ENCODE measurements around the gene NUDC. TPM values are rescaled to one million over a fixed set of nuclear protein-coding genes. Genes with fewer than 3 reads are reported as not detected.

The NUDC gene
- total and polyA plus RNA-seq, 10 of the 15 experiments (the other 5 are each of a cell fraction or from before 2014, with no cell fraction given), result 5.5 to 227 (median 67.4) TPM

- Histone ChIP-seq H4K20me1 (ENCODE audit: control insufficient read depth, insufficient read depth) (no peaks in the 10 kb centered on the region), H3K36me3 (ENCODE audit: control insufficient read depth in 2 of 2, insufficient read depth in 2 of 2, low read length in 1 of 2) (no peaks in the 10 kb centered on the region), H3K4me1 (ENCODE audit: control insufficient read depth, insufficient read depth, low read length) (no peaks in the 10 kb centered on the region), H3K4me3 (no peak overlapping the region), H3K27me3 (replicated peaks in 1 of 2; ENCODE audit: control insufficient read depth in 2 of 2, insufficient read depth in 2 of 2, low read length in 1 of 2) (peaks cover 6 to 7% of the 10 kb centered on the region in 2 experiments), H2AFZ (ENCODE audit: control insufficient read depth, low read depth, low read length) (no peak overlapping the region), H3K9me3 (replicated peaks; ENCODE audit: control insufficient read depth, insufficient read depth, low read length) (no peaks in the 10 kb centered on the region), H3K9ac (ENCODE audit: control insufficient read depth, insufficient read depth, low read length) (no peak overlapping the region), H3K79me2 (ENCODE audit: control insufficient read depth, insufficient read depth, low read length) (no peaks in the 10 kb centered on the region), H3K27ac (ENCODE audit: control insufficient read depth, insufficient read depth) (no peak overlapping the region), H3K4me2 (ENCODE audit: control insufficient read depth, insufficient read depth) (no peak overlapping the region)
- intact Hi-C loops (cut with micrococcal nuclease; ENCODE audit: unreplicated experiment), result no loop called here
- ATAC-seq (no peak), DNase-seq (ENCODE audit: low read depth, low spot score) (no peak), FAIRE-seq (no peak)
- in situ Hi-C loops (cut with MboI), result no loop called here
- ChIA-PET CTCF (no interaction called here), POLR2A (interaction anchor here (0.5 kb wide), 1 partner anchor 360 kb away, joined by 8 read pairs; no protein-coding TSS in a partner anchor), RAD21 (ENCODE audit: unreplicated experiment) (no interaction called here), SMC1A (ENCODE audit: uncharacterized antibody, unreplicated experiment) (no interaction called here)
- BruUV-seq (replicated peaks), result no TSS peak
- WGBS (ENCODE audit: insufficient coverage, insufficient replicate concordance, low lambda C conversion rate, missing lambda C conversion rate), result 6% methylated on average over 3 of the region's 3 CpGs
- no peak for TF ChIP-seq SIN3A (IDR thresholded peaks at IDR 0.05; ENCODE audit: low read depth, low read length)
- TF ChIP-seq PBX3 (IDR thresholded peaks at IDR 0.05; ENCODE audit: insufficient replicate concordance, low read depth, low read length), result no peak
- no peak for TF ChIP-seq USF2 (IDR thresholded peaks at IDR 0.05; ENCODE audit: borderline replicate concordance, low read depth, low read length)
- TF ChIP-seq BRCA1 (IDR thresholded peaks at IDR 0.05; ENCODE audit: low read depth, low read length), result no peak
These were observed 40.3 kb downstream of the NUDC start for GRCh38 chr1:26961826-26962225.

- RAD21 ChIA-PET (ENCODE audit: unreplicated experiment), result no interaction called here
- H3K9ac ChIP-seq (ENCODE audit: control insufficient read depth, insufficient read depth, low read length), result no peak overlapping the region
- TF ChIP-seq SMARCA5 (IDR thresholded peaks at IDR 0.05) (no peak), ETV6 (conservative IDR thresholded peaks at IDR 0.05 in 1 of 2, IDR thresholded peaks at IDR 0.05 in 1 of 2; ENCODE audit: borderline replicate concordance in 1 of 2, low read depth in 1 of 2) (no peak), FOS (IDR thresholded peaks at IDR 0.05; ENCODE audit: borderline replicate concordance, extremely low read depth, insufficient read length) (no peak), SREBF2 (IDR thresholded peaks at IDR 0.05; ENCODE audit: low read length) (no peak), MAX (IDR thresholded peaks at IDR 0.05; ENCODE audit: low read depth, low read length) (no peak), USF1 (IDR thresholded peaks at IDR 0.05; ENCODE audit: borderline replicate concordance, extremely low read length, insufficient read depth, low read depth, low read length) (no peak)
- POLR2A ChIA-PET, result no interaction called here
- H3K9me3 ChIP-seq (replicated peaks; ENCODE audit: control insufficient read depth, insufficient read depth, low read length), result no peaks in the 10 kb centered on the region
- no peaks in the 10 kb centered on the region for H3K36me3 ChIP-seq (ENCODE audit: control insufficient read depth in 2 of 2, insufficient read depth in 2 of 2, low read length in 1 of 2)
- in situ Hi-C loops (cut with MboI) (no loop called here), intact Hi-C loops (cut with micrococcal nuclease; ENCODE audit: unreplicated experiment) (no loop called here)
- H4K20me1 ChIP-seq (ENCODE audit: control insufficient read depth, insufficient read depth), result no peaks in the 10 kb centered on the region
- no TSS peak for BruUV-seq (replicated peaks)
- SMC1A ChIA-PET (ENCODE audit: uncharacterized antibody, unreplicated experiment), result no interaction called here
- WGBS (ENCODE audit: insufficient coverage, insufficient replicate concordance, low lambda C conversion rate, missing lambda C conversion rate), result 54% methylated on average over 6 of the region's 6 CpGs
- H2AFZ ChIP-seq (ENCODE audit: control insufficient read depth, low read depth, low read length), result no peak overlapping the region
- H3K4me1 ChIP-seq (ENCODE audit: control insufficient read depth, insufficient read depth, low read length), result no peaks in the 10 kb centered on the region
- H3K4me2 ChIP-seq (ENCODE audit: control insufficient read depth, insufficient read depth), result no peak overlapping the region
- ATAC-seq, result no peak
- CTCF ChIA-PET, result interaction anchor here (1.4 kb wide), 1 partner anchor 10 kb away, joined by 4 read pairs; no protein-coding TSS in a partner anchor
- H3K79me2 ChIP-seq (ENCODE audit: control insufficient read depth, insufficient read depth, low read length), result no peaks in the 10 kb centered on the region
- no peak overlapping the region for H3K27ac ChIP-seq (ENCODE audit: control insufficient read depth, insufficient read depth)
- DNase-seq (ENCODE audit: low read depth, low spot score), result no peak
- peaks cover 0 to 4% of the 10 kb centered on the region in 2 experiments; a peak in 3 of 4 replicates for H3K27me3 ChIP-seq (replicated peaks in 1 of 2; ENCODE audit: control insufficient read depth in 2 of 2, insufficient read depth in 2 of 2, low read length in 1 of 2)
- no peak for FAIRE-seq
- H3K4me3 ChIP-seq, result no peak overlapping the region
These were observed 43.7 kb downstream of the NUDC start for GRCh38 chr1:26965213-26965612.

Data from GM12878 (cell line).